HCT116 (cell line): Measurements from ENCODE around the gene THOP1.

ENCODE experiments used
- POLR2A ChIP-seq: IDR thresholded peaks from 2 replicates; pipeline ENCODE4 v1.7.0; 2011; ENCODE audit warnings: borderline replicate concordance; ENCODE audit not compliant: insufficient read depth, insufficient read length; ENCODE audit errors: extremely low read depth
- POLR2AphosphoS5 ChIP-seq: IDR thresholded peaks from 2 replicates; pipeline ENCODE4 v1.6.1; 2011; ENCODE audit warnings: mild to moderate bottlenecking, low read depth, low read length, moderate library complexity
- SP1 ChIP-seq: IDR thresholded peaks from 2 replicates; pipeline ENCODE4 v1.6.1; 2012; ENCODE audit warnings: low read depth
- YY1 ChIP-seq: IDR thresholded peaks from 2 replicates; pipeline ENCODE4 v1.6.1; 2011; ENCODE audit warnings: low read length, low read depth, moderate library complexity, mild to moderate bottlenecking; ENCODE audit not compliant: insufficient replicate concordance; ENCODE audit errors: extremely low read depth
- TF ChIP-seq, protein P1 (sequence below), 3 experiments: fragments of 200-600 bp in 1 of 3; sonication (generic) in 1 of 3; IDR thresholded peaks in 2 of 3; conservative IDR thresholded peaks in 1 of 3; 2 replicates each; pipeline ENCODE4 v1.5.1; 2012 to 2017; ENCODE audit warnings: low read depth in 2 of 3, low read length in 2 of 3, antibody characterized with exemption in 1 of 3, borderline replicate concordance in 1 of 3, control low read depth in 1 of 3, mild to moderate bottlenecking in 1 of 3, mixed read lengths in 1 of 3, mixed run types in 1 of 3, moderate library complexity in 1 of 3; ENCODE audit not compliant: insufficient read depth in 1 of 3

- TF ChIP-seq, protein P1, sequence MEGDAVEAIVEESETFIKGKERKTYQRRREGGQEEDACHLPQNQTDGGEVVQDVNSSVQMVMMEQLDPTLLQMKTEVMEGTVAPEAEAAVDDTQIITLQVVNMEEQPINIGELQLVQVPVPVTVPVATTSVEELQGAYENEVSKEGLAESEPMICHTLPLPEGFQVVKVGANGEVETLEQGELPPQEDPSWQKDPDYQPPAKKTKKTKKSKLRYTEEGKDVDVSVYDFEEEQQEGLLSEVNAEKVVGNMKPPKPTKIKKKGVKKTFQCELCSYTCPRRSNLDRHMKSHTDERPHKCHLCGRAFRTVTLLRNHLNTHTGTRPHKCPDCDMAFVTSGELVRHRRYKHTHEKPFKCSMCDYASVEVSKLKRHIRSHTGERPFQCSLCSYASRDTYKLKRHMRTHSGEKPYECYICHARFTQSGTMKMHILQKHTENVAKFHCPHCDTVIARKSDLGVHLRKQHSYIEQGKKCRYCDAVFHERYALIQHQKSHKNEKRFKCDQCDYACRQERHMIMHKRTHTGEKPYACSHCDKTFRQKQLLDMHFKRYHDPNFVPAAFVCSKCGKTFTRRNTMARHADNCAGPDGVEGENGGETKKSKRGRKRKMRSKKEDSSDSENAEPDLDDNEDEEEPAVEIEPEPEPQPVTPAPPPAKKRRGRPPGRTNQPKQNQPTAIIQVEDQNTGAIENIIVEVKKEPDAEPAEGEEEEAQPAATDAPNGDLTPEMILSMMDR (IDR thresholded peaks at IDR 0.05 in 2 of 3, conservative IDR thresholded peaks at IDR 0.05 in 1 of 3; ENCODE audit: borderline replicate concordance in 1 of 3, insufficient read depth in 1 of 3, low read depth in 2 of 3, low read length in 2 of 3), result no peak
- TF ChIP-seq POLR2AphosphoS5 (no peak), SP1 (no peak), POLR2A (no peak), YY1 (no peak)
Observed at GRCh38 chr19:2754659-2755447, 30.4 kb upstream of the THOP1 start.
